Measurements from ENCODE around the gene RBBP7. TPM values are rescaled to one million over a fixed set of nuclear protein-coding genes. Genes with fewer than 3 reads are reported as not detected.

The RBBP7 gene
- total and polyA plus RNA-seq, 2 of the 8 experiments (the other 6 are each of a cell fraction or from before 2014, with no cell fraction given) = 107 to 138 TPM

GRCh38 chrX:16916561-16916960 lies 46.4 kb upstream of the RBBP7 start:
- Histone ChIP-seq H3K79me1 (ENCODE audit: low read depth, low read length) (no peaks in the 10 kb centered on the region), H3K18ac (ENCODE audit: extremely low read depth, low read length) (no peak overlapping the region), H2BK20ac (ENCODE audit: low read length) (no peak overlapping the region), H3K27me3 (replicated peaks in 1 of 4; ENCODE audit: control insufficient read depth in 3 of 4, extremely low read depth in 1 of 4, insufficient read depth in 3 of 4, low read length in 3 of 4) (no peaks in the 10 kb centered on the region), H4K8ac (ENCODE audit: extremely low read depth, insufficient read depth, low read length) (no peak overlapping the region), H3K4me3 (ENCODE audit: extremely low read depth in 1 of 4, insufficient read depth in 2 of 4, low read depth in 3 of 4, low read length in 4 of 4) (no peak overlapping the region), H3K4me2 (ENCODE audit: insufficient read depth in 1 of 2, low read depth in 2 of 2, low read length in 2 of 2) (no peak overlapping the region), H3K56ac (replicated peaks; ENCODE audit: insufficient read length, low read depth, low read length) (no peak overlapping the region), H2BK5ac (ENCODE audit: low read depth, low read length) (no peak overlapping the region), H2AFZ (ENCODE audit: low read length) (no peak overlapping the region), H3K9ac (replicated peaks in 1 of 4; ENCODE audit: extremely low read depth in 1 of 4, low read depth in 3 of 4, low read length in 3 of 4) (no peak overlapping the region), H2BK120ac (replicated peaks; ENCODE audit: low read depth, low read length) (no peak overlapping the region), H3K79me2 (ENCODE audit: control insufficient read depth in 1 of 2, insufficient read depth in 2 of 2, low read length in 2 of 2) (no peaks in the 10 kb centered on the region), H4K5ac (ENCODE audit: insufficient read length, low read depth, low read length) (no peak overlapping the region), H4K91ac (replicated peaks; ENCODE audit: insufficient read length, low read length) (no peak overlapping the region), H4K20me1 (replicated peaks in 1 of 2; ENCODE audit: control insufficient read depth in 1 of 2, insufficient read depth in 2 of 2, low read length in 2 of 2) (no peaks in the 10 kb centered on the region), H3K23me2 (ENCODE audit: low read depth, low read length) (no peaks in the 10 kb centered on the region), H3K36me3 (ENCODE audit: control insufficient read depth in 2 of 4, insufficient read depth in 4 of 4, low read length in 3 of 4) (no peaks in the 10 kb centered on the region), H3K23ac (ENCODE audit: insufficient read length) (no peak overlapping the region), H3K4me1 (replicated peaks in 1 of 4; ENCODE audit: control insufficient read depth in 3 of 4, insufficient read depth in 4 of 4, low read length in 3 of 4) (no peaks in the 10 kb centered on the region), H3K4ac (replicated peaks; ENCODE audit: insufficient read length, low read depth, low read length) (no peak overlapping the region), H2AK5ac (ENCODE audit: low read depth, low read length) (no peak overlapping the region), H2BK12ac (ENCODE audit: low read depth, low read length) (no peak overlapping the region), H3K27ac (ENCODE audit: low read depth, low read length) (no peak overlapping the region), H2BK15ac (ENCODE audit: low read length) (no peak overlapping the region), H3K14ac (ENCODE audit: insufficient read length) (no peak overlapping the region), H3K9me3 (ENCODE audit: insufficient read depth in 2 of 2, low read depth in 1 of 2, low read length in 1 of 2) (no peaks in the 10 kb centered on the region)
- 100% methylated on average over 1 of the region's 5 CpGs; no CpG with 5 or more reads in 1 of the 2 experiments for WGBS, 2 experiments (ENCODE audit: extremely low coverage in 1 of 2, insufficient coverage in 1 of 2, insufficient read length in 1 of 2, insufficient replicate concordance in 2 of 2, low coverage in 1 of 2, low lambda C conversion rate in 2 of 2, missing lambda C conversion rate in 1 of 2)
- FAIRE-seq (no peak), DNase-seq (ENCODE audit: low read depth in 1 of 2, low spot score in 2 of 2) (no peak)
- POLR2A ChIA-PET (ENCODE audit: partially characterized antibody) = no interaction called here
- CTCF ChIA-PET (ENCODE audit: partially characterized antibody) = no interaction called here
- TF ChIP-seq KDM4A (IDR thresholded peaks at IDR 0.05; ENCODE audit: low read depth, low read length, severe bottlenecking) = no peak
- TF ChIP-seq CHD1 (IDR thresholded peaks at IDR 0.05; ENCODE audit: low read depth, low read length) = no peak
- no peak for TF ChIP-seq CTBP2 (IDR thresholded peaks at IDR 0.05; ENCODE audit: borderline replicate concordance, insufficient read depth, insufficient read length, low read length)
- no peak for TF ChIP-seq SP2 (IDR thresholded peaks at IDR 0.05; ENCODE audit: low read length)
- TF ChIP-seq KDM5A (IDR thresholded peaks at IDR 0.05; ENCODE audit: low read length) = no peak
- no peak for TF ChIP-seq RXRA (IDR thresholded peaks at IDR 0.05; ENCODE audit: insufficient read depth, low read depth, low read length)
- no peak for TF ChIP-seq SP1 (IDR thresholded peaks at IDR 0.05; ENCODE audit: low read depth, low read length)
- no peak for TF ChIP-seq USF2 (IDR thresholded peaks at IDR 0.05; ENCODE audit: low read length)
- no peak for TF ChIP-seq SUZ12 (IDR thresholded peaks at IDR 0.05; ENCODE audit: low read length)
- no peak for TF ChIP-seq SIRT6 (IDR thresholded peaks at IDR 0.05; ENCODE audit: low read length)
- TF ChIP-seq PHF8 (conservative IDR thresholded peaks at IDR 0.05; ENCODE audit: low read depth, low read length) = no peak
- TF ChIP-seq TBP (IDR thresholded peaks at IDR 0.05; ENCODE audit: low read depth, low read length) = no peak
- TF ChIP-seq HDAC2 (IDR thresholded peaks at IDR 0.05; ENCODE audit: borderline replicate concordance in 1 of 2, low read depth in 2 of 2, low read length in 2 of 2) = no peak
- no peak for TF ChIP-seq BCL11A (IDR thresholded peaks at IDR 0.05; ENCODE audit: low read depth in 2 of 2, low read length in 2 of 2)

Measured in H1 (cell line).